K562 (cell line): ENCODE measurements around the gene ZNF805. TPM values are rescaled to one million over a fixed set of nuclear protein-coding genes. Genes with fewer than 3 reads are reported as not detected.

Experiments
- ATAC-seq: fragments of 200-7000 bp; cut with Tn5 transposase; 3 replicates; pipeline ENCODE4 v1.9.1; 2020; ENCODE audit warnings: moderate library complexity
- BruUV-seq: library from RNA; stranded (reverse); fragments of 400-500 nt; replicated peaks from 2 replicates; lab custom pipeline; 2021; lab: Mats Ljungman, UMichigan
- CTCF ChIA-PET: fragments of 300-600 bp; formaldehyde crosslinking; extraction: SDS; loops from one replicate; lab custom pipeline; 2021; ENCODE audit warnings: low intra/inter-chr PET ratio; lab: Yijun Ruan, JAX
- POLR2A ChIA-PET: fragments of 300-600, 350-650 bp; sonication (Branson Sonifier 250); formaldehyde crosslinking; extraction: SDS; loops from one replicate; lab custom pipeline; 2021; ENCODE audit warnings: antibody characterized with exemption, inconsistent platforms; lab: Yijun Ruan, JAX
- DNase-seq, 4 experiments: peaks; one replicate each; pipeline versions ENCODE4 v3.0.0 to v3.0.0-alpha.2; 2011 to 2018; ENCODE audit warnings: low spot score in 3 of 4, mixed read lengths in 3 of 4; ENCODE audit errors: extremely low read depth in 1 of 4
- FAIRE-seq: peaks from 2 replicates; lab custom pipeline; 2011; peaks lifted over from hg19 to GRCh38; lab: Jason Lieb, UNC
- H2AFZ ChIP-seq: 2 replicates; pipeline ENCODE4 v1.6.0; 2011; ENCODE audit warnings: low read depth, low read length, control low read depth, inconsistent platforms
- H3K27ac ChIP-seq: fragments of 200-600 bp; 3 replicates; pipeline ENCODE4 v1.8.0; 2011; ENCODE audit warnings: low read depth, mild to moderate bottlenecking, control low read depth, inconsistent platforms, low read length, moderate library complexity, mixed read lengths; ENCODE audit errors: extremely low read depth
- H3K27me3 ChIP-seq, 2 experiments: fragments of 300-600 bp in 1 of 2; 2 replicates in 1 of 2; 3 replicates in 1 of 2; pipeline versions ENCODE4 v1.6.0 to v1.8.0; 2011; ENCODE audit warnings: inconsistent platforms in 2 of 2, low read length in 2 of 2, mild to moderate bottlenecking in 1 of 2, mixed read lengths in 1 of 2, moderate library complexity in 1 of 2; ENCODE audit not compliant: control insufficient read depth in 2 of 2, insufficient read depth in 2 of 2
- H3K36me3 ChIP-seq: fragments of 300-600 bp; 3 replicates; pipeline ENCODE4 v1.8.0; 2011; ENCODE audit warnings: mild to moderate bottlenecking, low read length, inconsistent platforms; ENCODE audit not compliant: control insufficient read depth, insufficient read depth
- H3K4me1 ChIP-seq, 2 experiments: fragments of 200-600 bp in 1 of 2; replicated peaks in 1 of 2; 2 replicates in 1 of 2; 3 replicates in 1 of 2; pipeline versions ENCODE4 v1.5.1 to v1.8.0; 2011; ENCODE audit warnings: inconsistent platforms in 2 of 2, low read length in 2 of 2, mild to moderate bottlenecking in 1 of 2, mixed read lengths in 1 of 2, moderate library complexity in 1 of 2; ENCODE audit not compliant: control insufficient read depth in 2 of 2, insufficient read depth in 2 of 2
- H3K4me2 ChIP-seq: 2 replicates; pipeline ENCODE4 v1.6.1; 2011; ENCODE audit warnings: low read length, control low read depth, inconsistent platforms, mixed read lengths; ENCODE audit not compliant: insufficient read depth
- H3K4me3 ChIP-seq: fragments of 200-600 bp; sonication (generic), shearing (Covaris generic); 2 replicates; pipeline ENCODE4 v1.5.1; 2016; ENCODE audit warnings: control low read depth, inconsistent platforms
- H3K79me2 ChIP-seq: fragments of 200-600 bp; 3 replicates; pipeline ENCODE4 v1.8.0; 2011; ENCODE audit warnings: low read length, inconsistent platforms; ENCODE audit not compliant: control insufficient read depth, insufficient read depth
- H3K9ac ChIP-seq, 2 experiments: 2 replicates each; pipeline versions ENCODE4 v1.6.0 to v1.6.1; 2011; ENCODE audit warnings: low read depth in 2 of 2, low read length in 2 of 2, control low read depth in 1 of 2, inconsistent platforms in 1 of 2, mild to moderate bottlenecking in 1 of 2, mixed read lengths in 1 of 2; ENCODE audit not compliant: insufficient read depth in 1 of 2
- H3K9me1 ChIP-seq: one replicate; pipeline ENCODE4 v1.6.0; 2011; ENCODE audit warnings: inconsistent platforms, mild to moderate bottlenecking, low read length, moderate library complexity; ENCODE audit not compliant: control insufficient read depth, insufficient read depth
- H3K9me3 ChIP-seq: replicated peaks from 2 replicates; pipeline ENCODE4 v1.5.1; 2011; ENCODE audit warnings: low read depth, low read length, inconsistent platforms; ENCODE audit not compliant: control insufficient read depth, insufficient read depth
- H4K20me1 ChIP-seq: replicated peaks from 2 replicates; pipeline ENCODE4 v1.6.1; 2011; ENCODE audit warnings: low read length, inconsistent platforms, mixed read lengths; ENCODE audit not compliant: control insufficient read depth, insufficient read depth
- CEBPG ChIP-seq, 3 experiments: fragments of 200-800 bp in 1 of 3; sonication (Bioruptor generic) in 1 of 3; sonication (generic) in 1 of 3; formaldehyde crosslinking in 1 of 3; IDR thresholded peaks in 2 of 3; conservative IDR thresholded peaks in 1 of 3; 2 replicates each; pipeline versions ENCODE4 v1.6.1 to v1.8.0; 2016 to 2022; ENCODE audit warnings: missing compliant biosample characterization in 2 of 3, missing genetic modification characterization in 2 of 3, mild to moderate bottlenecking in 1 of 3, missing genetic modification reagents in 1 of 3
- DACH1 ChIP-seq: fragments of 450-650 bp; IDR thresholded peaks from 2 replicates; pipeline ENCODE4 v1.6.1; 2018; ENCODE audit not compliant: partially characterized antibody
- MAZ ChIP-seq, 2 experiments: fragments of 450-650 bp in 1 of 2; sonication (generic) in 1 of 2; formaldehyde crosslinking; IDR thresholded peaks in 1 of 2; conservative IDR thresholded peaks in 1 of 2; 2 replicates each; pipeline versions ENCODE4 v1.4.0 to v1.5.0; 2020; ENCODE audit warnings: mild to moderate bottlenecking in 1 of 2, missing genetic modification reagents in 1 of 2
- ZNF239 ChIP-seq: fragments of 250-450 bp; sonication (Bioruptor Pico); IDR thresholded peaks from 2 replicates; pipeline ENCODE4 v1.4.0; 2020; ENCODE audit warnings: mild to moderate bottlenecking
- WGBS: fragments of 100-300 bp; shearing (Covaris generic); methylation state at CpG from one replicate; pipeline ENCODE4 v1.1.6; 2016; ENCODE audit warnings: low coverage, mixed read lengths; ENCODE audit not compliant: insufficient coverage; ENCODE audit errors: missing lambda C conversion rate; 5-methylcytosine and 5-hydroxymethylcytosine counted together
- in situ Hi-C: fragments of 300-500 bp; cut with MboI; formaldehyde crosslinking; loops from 4 replicates; pipeline ENCODE4 v1.15.0; 2018; ENCODE audit warnings: inconsistent platforms, mixed read lengths
- intact Hi-C: fragments of 100-400 bp; cut with micrococcal nuclease; formaldehyde crosslinking; loops from 2 replicates; pipeline ENCODE4 v1.14.2; 2022
- polyA plus RNA-seq, 8 experiments: library from polyadenylated mRNA; depleted of rRNA in 4 of 8; stranded (reverse) in 5 of 8; unstranded in 3 of 8; fragments of >200 nt; fragmentation: Nextera tagmentation in 2 of 8; fragmentation: Illumina TruSeq in 1 of 8; extraction: Ambion mirVana in 2 of 8; extraction: Trizol in 1 of 8; gene quantifications; 2 replicates each; pipeline versions ENCODE4 v1.2.1 to v1.2.3, GENCODE V29; 2011 to 2014; ENCODE audit warnings: inconsistent platforms in 1 of 8, missing spikeins in 1 of 8
- total RNA-seq, 7 experiments: library from RNA; depleted of rRNA in 6 of 7; stranded (reverse); fragments of >200 nt in 6 of 7; fragmentation: Illumina TruSeq in 2 of 7; extraction: Trizol in 2 of 7; gene quantifications; 2 replicates each; pipeline versions ENCODE4 v1.2.1 to v1.2.3, GENCODE V29; 2011 to 2021; ENCODE audit warnings: low replicate concordance in 1 of 7
- TF ChIP-seq, protein P1 (sequence below), 2 experiments: fragments of 450-650 bp in 1 of 2; sonication (generic) in 1 of 2; formaldehyde crosslinking; conservative IDR thresholded peaks; 2 replicates each; pipeline versions ENCODE4 v1.4.0 to v1.8.1; 2020 to 2022; ENCODE audit warnings: mild to moderate bottlenecking in 1 of 2, missing genetic modification reagents in 1 of 2
- TF ChIP-seq, protein P2 (sequence below): fragments of 250-450 bp; sonication (Bioruptor Pico); IDR thresholded peaks from 2 replicates; pipeline ENCODE4 v1.8.0; 2022; ENCODE audit warnings: moderate library complexity, mild to moderate bottlenecking, inconsistent platforms
- TF ChIP-seq, protein P3 (sequence below): sonication (generic); formaldehyde crosslinking; IDR thresholded peaks from 2 replicates; pipeline ENCODE4 v1.8.0; 2022; ENCODE audit warnings: missing genetic modification reagents, mild to moderate bottlenecking, borderline replicate concordance
- TF ChIP-seq, protein P4 (sequence below): fragments of 450-650 bp; formaldehyde crosslinking; IDR thresholded peaks from 2 replicates; pipeline ENCODE4 v1.4.0; 2020; ENCODE audit warnings: mild to moderate bottlenecking, mixed read lengths

The ZNF805 gene
- total and polyA plus RNA-seq, 9 of the 15 experiments (the other 6 are each of a cell fraction or from before 2014, with no cell fraction given), result 0.32 to 6.7 (median 3.9) TPM

GRCh38 chr19:57202160-57202559 is 38.3 kb upstream of the ZNF805 start:
- ChIA-PET CTCF (no interaction called here), POLR2A (no interaction called here)
- Histone ChIP-seq H3K9me3 (no peaks in the 10 kb centered on the region), H3K4me3 (no peak overlapping the region), H2AFZ (no peak overlapping the region), H3K4me2 (no peak overlapping the region), H4K20me1 (no peaks in the 10 kb centered on the region), H3K27me3 (no peaks in the 10 kb centered on the region), H3K79me2 (no peaks in the 10 kb centered on the region), H3K9ac (no peak overlapping the region), H3K27ac (no peak overlapping the region), H3K4me1 (no peaks in the 10 kb centered on the region), H3K36me3 (no peaks in the 10 kb centered on the region), H3K9me1 (no peaks in the 10 kb centered on the region)
- ATAC-seq, result no peak
- intact Hi-C loops, result no loop called here
- no peak for DNase-seq
- no TSS peak for BruUV-seq
- TF ChIP-seq ZNF239 (CRISPR knock-in tag), result no peak
- TF ChIP-seq, protein P1, sequence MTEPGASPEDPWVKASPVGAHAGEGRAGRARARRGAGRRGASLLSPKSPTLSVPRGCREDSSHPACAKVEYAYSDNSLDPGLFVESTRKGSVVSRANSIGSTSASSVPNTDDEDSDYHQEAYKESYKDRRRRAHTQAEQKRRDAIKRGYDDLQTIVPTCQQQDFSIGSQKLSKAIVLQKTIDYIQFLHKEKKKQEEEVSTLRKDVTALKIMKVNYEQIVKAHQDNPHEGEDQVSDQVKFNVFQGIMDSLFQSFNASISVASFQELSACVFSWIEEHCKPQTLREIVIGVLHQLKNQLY (CRISPR knock-in tag; conservative IDR thresholded peaks at IDR 0.05), result no peak
- in situ Hi-C loops, result no loop called here
- WGBS, result 11% methylated on average over 5 of the region's 5 CpGs
- no peak for FAIRE-seq

DNA sequence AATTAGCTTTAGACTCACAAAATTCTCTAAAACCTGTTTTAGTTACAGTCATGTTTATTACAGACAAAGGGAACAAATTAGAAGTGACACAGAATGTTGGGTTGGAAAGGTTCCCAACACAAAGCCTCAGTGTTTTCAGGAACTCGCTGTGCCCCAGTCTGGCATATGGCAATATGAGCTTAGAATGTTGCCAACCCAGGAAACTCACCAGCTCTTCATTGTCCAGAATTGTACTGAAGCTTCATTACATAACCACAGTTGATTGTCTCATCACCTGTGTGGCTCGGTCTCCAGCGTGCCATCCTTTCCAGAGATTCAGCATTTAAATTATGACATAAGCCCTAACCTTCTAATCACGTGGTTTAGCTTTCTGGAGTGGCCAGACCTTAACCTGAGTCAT is 30.1 kb upstream of the ZNF805 start:
- CTCF ChIA-PET, result no interaction called here
- Histone ChIP-seq H3K4me1 (no peaks in the 10 kb centered on the region), H3K36me3 (peaks cover 3% of the 10 kb centered on the region; the same call in 1 of the 3 replicates), H2AFZ (no peak overlapping the region), H3K4me3 (no peak overlapping the region), H4K20me1 (no peaks in the 10 kb centered on the region)
- no peak for DNase-seq
- no peak for FAIRE-seq
- 8% methylated on average over 4 of the region's 4 CpGs for WGBS
- TF ChIP-seq CEBPG (CRISPR knock-in tag; IDR thresholded peaks at IDR 0.05) (no peak), CEBPG (tag; conservative IDR thresholded peaks at IDR 0.05 in 1 of 2, IDR thresholded peaks at IDR 0.05 in 1 of 2) (no peak), MAZ (CRISPR knock-in tag; conservative IDR thresholded peaks at IDR 0.05 in 1 of 2, IDR thresholded peaks at IDR 0.05 in 1 of 2) (no peak), DACH1 (no peak)
- TF ChIP-seq, protein P2, sequence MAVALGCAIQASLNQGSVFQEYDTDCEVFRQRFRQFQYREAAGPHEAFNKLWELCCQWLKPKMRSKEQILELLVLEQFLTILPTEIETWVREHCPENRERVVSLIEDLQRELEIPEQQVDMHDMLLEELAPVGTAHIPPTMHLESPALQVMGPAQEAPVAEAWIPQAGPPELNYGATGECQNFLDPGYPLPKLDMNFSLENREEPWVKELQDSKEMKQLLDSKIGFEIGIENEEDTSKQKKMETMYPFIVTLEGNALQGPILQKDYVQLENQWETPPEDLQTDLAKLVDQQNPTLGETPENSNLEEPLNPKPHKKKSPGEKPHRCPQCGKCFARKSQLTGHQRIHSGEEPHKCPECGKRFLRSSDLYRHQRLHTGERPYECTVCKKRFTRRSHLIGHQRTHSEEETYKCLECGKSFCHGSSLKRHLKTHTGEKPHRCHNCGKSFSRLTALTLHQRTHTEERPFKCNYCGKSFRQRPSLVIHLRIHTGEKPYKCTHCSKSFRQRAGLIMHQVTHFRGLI, result no peak
- TF ChIP-seq, protein P3, sequence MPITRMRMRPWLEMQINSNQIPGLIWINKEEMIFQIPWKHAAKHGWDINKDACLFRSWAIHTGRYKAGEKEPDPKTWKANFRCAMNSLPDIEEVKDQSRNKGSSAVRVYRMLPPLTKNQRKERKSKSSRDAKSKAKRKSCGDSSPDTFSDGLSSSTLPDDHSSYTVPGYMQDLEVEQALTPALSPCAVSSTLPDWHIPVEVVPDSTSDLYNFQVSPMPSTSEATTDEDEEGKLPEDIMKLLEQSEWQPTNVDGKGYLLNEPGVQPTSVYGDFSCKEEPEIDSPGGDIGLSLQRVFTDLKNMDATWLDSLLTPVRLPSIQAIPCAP (CRISPR knock-in tag), result no peak
- TF ChIP-seq, protein P4, sequence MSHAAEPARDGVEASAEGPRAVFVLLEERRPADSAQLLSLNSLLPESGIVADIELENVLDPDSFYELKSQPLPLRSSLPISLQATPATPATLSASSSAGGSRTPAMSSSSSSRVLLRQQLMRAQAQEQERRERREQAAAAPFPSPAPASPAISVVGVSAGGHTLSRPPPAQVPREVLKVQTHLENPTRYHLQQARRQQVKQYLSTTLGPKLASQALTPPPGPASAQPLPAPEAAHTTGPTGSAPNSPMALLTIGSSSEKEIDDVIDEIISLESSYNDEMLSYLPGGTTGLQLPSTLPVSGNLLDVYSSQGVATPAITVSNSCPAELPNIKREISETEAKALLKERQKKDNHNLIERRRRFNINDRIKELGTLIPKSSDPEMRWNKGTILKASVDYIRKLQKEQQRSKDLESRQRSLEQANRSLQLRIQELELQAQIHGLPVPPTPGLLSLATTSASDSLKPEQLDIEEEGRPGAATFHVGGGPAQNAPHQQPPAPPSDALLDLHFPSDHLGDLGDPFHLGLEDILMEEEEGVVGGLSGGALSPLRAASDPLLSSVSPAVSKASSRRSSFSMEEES (CRISPR knock-in tag), result peak; percentile 41; the same call in 1 of the 2 replicates
- TF ChIP-seq, all 486 proteins: peak for 1
- in situ Hi-C loops, result no loop called here
- Histone ChIP-seq H3K4me2 (no peak overlapping the region), H3K27me3 (no peaks in the 10 kb centered on the region), H3K9ac (no peak overlapping the region), H3K27ac (no peak overlapping the region), H3K9me3 (no peaks in the 10 kb centered on the region), H3K79me2 (no peaks in the 10 kb centered on the region), H3K9me1 (no peaks in the 10 kb centered on the region)
- ATAC-seq, result no peak
- POLR2A ChIA-PET, result no interaction called here
- BruUV-seq, result no TSS peak
- intact Hi-C loops, result no loop called here
